ENCODE results near the gene ZNF827.

ZNF827 gene

GRCh38 chr4:145871209-145871608, 67.4 kb downstream of the ZNF827 start:
- DNase-seq (ENCODE audit: low read depth): no peak
- Histone ChIP-seq H3K36me3 (ENCODE audit: control insufficient read depth, insufficient read depth, low read length, severe bottlenecking) (peaks cover 4% of the 10 kb centered on the region), H3K9me3 (ENCODE audit: control insufficient read depth, low read length) (no peaks in the 10 kb centered on the region), H3K27me3 (replicated peaks; ENCODE audit: control insufficient read depth, insufficient read depth, low read length) (no peaks in the 10 kb centered on the region), H3K9ac (ENCODE audit: low read length) (no peak overlapping the region), H3K4me3 (ENCODE audit: low read length) (no peak overlapping the region), H3K4me1 (ENCODE audit: control insufficient read depth, insufficient read depth, low read length) (no peaks in the 10 kb centered on the region)

- Histone ChIP-seq H3K27me3 (replicated peaks; ENCODE audit: control insufficient read depth, insufficient read depth, low read length) (no peaks in the 10 kb centered on the region), H3K36me3 (ENCODE audit: control insufficient read depth, insufficient read depth, low read length, severe bottlenecking) (peaks cover 4% of the 10 kb centered on the region), H3K4me1 (ENCODE audit: control insufficient read depth, insufficient read depth, low read length) (no peaks in the 10 kb centered on the region), H3K9ac (ENCODE audit: low read length) (no peak overlapping the region), H3K4me3 (ENCODE audit: low read length) (no peak overlapping the region), H3K9me3 (ENCODE audit: control insufficient read depth, low read length) (no peaks in the 10 kb centered on the region)
- DNase-seq (ENCODE audit: low read depth): no peak
Observed at GRCh38 chr4:145870155-145871020, 68.2 kb downstream of the ZNF827 start.

- H3K36me3 ChIP-seq (ENCODE audit: control insufficient read depth, insufficient read depth, low read length, severe bottlenecking): peaks cover 4% of the 10 kb centered on the region
Observed at GRCh38 chr4:145868637-145869409, 69.8 kb downstream of the ZNF827 start.

GRCh38 chr4:145867406-145867805, 71.2 kb downstream of the ZNF827 start:
- Histone ChIP-seq H3K4me3 (ENCODE audit: low read length) (no peak overlapping the region), H3K9ac (ENCODE audit: low read length) (no peak overlapping the region), H3K9me3 (ENCODE audit: control insufficient read depth, low read length) (no peaks in the 10 kb centered on the region), H3K36me3 (ENCODE audit: control insufficient read depth, insufficient read depth, low read length, severe bottlenecking) (peaks cover 4% of the 10 kb centered on the region), H3K27me3 (replicated peaks; ENCODE audit: control insufficient read depth, insufficient read depth, low read length) (no peaks in the 10 kb centered on the region), H3K4me1 (ENCODE audit: control insufficient read depth, insufficient read depth, low read length) (no peaks in the 10 kb centered on the region)
- DNase-seq (ENCODE audit: low read depth): no peak

More at GRCh38 chr4:145868637-145869409, 69.8 kb downstream of the ZNF827 start:
- Histone ChIP-seq H3K4me1 (ENCODE audit: control insufficient read depth, insufficient read depth, low read length) (no peaks in the 10 kb centered on the region), H3K27me3 (replicated peaks; ENCODE audit: control insufficient read depth, insufficient read depth, low read length) (no peaks in the 10 kb centered on the region), H3K4me3 (ENCODE audit: low read length) (no peak overlapping the region), H3K9me3 (ENCODE audit: control insufficient read depth, low read length) (no peaks in the 10 kb centered on the region), H3K9ac (ENCODE audit: low read length) (no peak overlapping the region)
- DNase-seq (ENCODE audit: low read depth): peak; percentile 41

DNA sequence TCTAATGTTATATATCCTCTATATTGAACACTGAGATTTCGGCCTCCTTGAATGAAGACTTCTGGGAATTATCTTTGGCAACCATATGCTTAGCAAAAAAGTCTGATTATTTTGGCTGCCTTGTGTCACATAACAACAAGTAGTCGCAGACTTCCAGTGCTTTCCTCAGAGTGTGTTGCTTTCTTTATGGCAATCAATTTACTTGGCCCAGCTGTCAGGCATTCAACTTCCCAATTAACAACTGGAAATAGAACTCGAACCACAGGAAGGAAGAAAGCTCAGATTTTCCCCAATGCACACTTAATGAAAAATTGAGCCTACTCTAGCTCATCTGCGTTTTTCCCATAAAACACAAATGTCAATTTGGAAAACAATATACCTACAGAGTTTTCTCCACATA, 71.6 kb downstream of the ZNF827 start:
- H3K4me1 ChIP-seq (ENCODE audit: control insufficient read depth, insufficient read depth, low read length): no peaks in the 10 kb centered on the region
- no peak for DNase-seq (ENCODE audit: low read depth)
- no peaks in the 10 kb centered on the region for H3K9me3 ChIP-seq (ENCODE audit: control insufficient read depth, low read length)
- H3K36me3 ChIP-seq (ENCODE audit: control insufficient read depth, insufficient read depth, low read length, severe bottlenecking): peaks cover 4% of the 10 kb centered on the region
- H3K27me3 ChIP-seq (replicated peaks; ENCODE audit: control insufficient read depth, insufficient read depth, low read length): no peaks in the 10 kb centered on the region
- H3K4me3 ChIP-seq (ENCODE audit: low read length): no peak overlapping the region
- no peak overlapping the region for H3K9ac ChIP-seq (ENCODE audit: low read length)

GRCh38 chr4:145865274-145865941, 73.2 kb downstream of the ZNF827 start:
- H3K9me3 ChIP-seq (ENCODE audit: control insufficient read depth, low read length): no peaks in the 10 kb centered on the region
- H3K9ac ChIP-seq (ENCODE audit: low read length): no peak overlapping the region
- no peaks in the 10 kb centered on the region for H3K4me1 ChIP-seq (ENCODE audit: control insufficient read depth, insufficient read depth, low read length)
- no peaks in the 10 kb centered on the region for H3K27me3 ChIP-seq (replicated peaks; ENCODE audit: control insufficient read depth, insufficient read depth, low read length)
- DNase-seq (ENCODE audit: low read depth): no peak
- H3K4me3 ChIP-seq (ENCODE audit: low read length): no peak overlapping the region
- peaks cover 4% of the 10 kb centered on the region for H3K36me3 ChIP-seq (ENCODE audit: control insufficient read depth, insufficient read depth, low read length, severe bottlenecking)

- Histone ChIP-seq H3K36me3 (ENCODE audit: control insufficient read depth, insufficient read depth, low read length, severe bottlenecking) (no peaks in the 10 kb centered on the region), H3K4me3 (ENCODE audit: low read length) (no peak overlapping the region), H3K27me3 (replicated peaks; ENCODE audit: control insufficient read depth, insufficient read depth, low read length) (no peaks in the 10 kb centered on the region), H3K9me3 (ENCODE audit: control insufficient read depth, low read length) (no peaks in the 10 kb centered on the region), H3K4me1 (ENCODE audit: control insufficient read depth, insufficient read depth, low read length) (no peaks in the 10 kb centered on the region), H3K9ac (ENCODE audit: low read length) (no peak overlapping the region)
- no peak for DNase-seq (ENCODE audit: low read depth)
Observed at GRCh38 chr4:145863191-145863590, 75.4 kb downstream of the ZNF827 start.

DNA sequence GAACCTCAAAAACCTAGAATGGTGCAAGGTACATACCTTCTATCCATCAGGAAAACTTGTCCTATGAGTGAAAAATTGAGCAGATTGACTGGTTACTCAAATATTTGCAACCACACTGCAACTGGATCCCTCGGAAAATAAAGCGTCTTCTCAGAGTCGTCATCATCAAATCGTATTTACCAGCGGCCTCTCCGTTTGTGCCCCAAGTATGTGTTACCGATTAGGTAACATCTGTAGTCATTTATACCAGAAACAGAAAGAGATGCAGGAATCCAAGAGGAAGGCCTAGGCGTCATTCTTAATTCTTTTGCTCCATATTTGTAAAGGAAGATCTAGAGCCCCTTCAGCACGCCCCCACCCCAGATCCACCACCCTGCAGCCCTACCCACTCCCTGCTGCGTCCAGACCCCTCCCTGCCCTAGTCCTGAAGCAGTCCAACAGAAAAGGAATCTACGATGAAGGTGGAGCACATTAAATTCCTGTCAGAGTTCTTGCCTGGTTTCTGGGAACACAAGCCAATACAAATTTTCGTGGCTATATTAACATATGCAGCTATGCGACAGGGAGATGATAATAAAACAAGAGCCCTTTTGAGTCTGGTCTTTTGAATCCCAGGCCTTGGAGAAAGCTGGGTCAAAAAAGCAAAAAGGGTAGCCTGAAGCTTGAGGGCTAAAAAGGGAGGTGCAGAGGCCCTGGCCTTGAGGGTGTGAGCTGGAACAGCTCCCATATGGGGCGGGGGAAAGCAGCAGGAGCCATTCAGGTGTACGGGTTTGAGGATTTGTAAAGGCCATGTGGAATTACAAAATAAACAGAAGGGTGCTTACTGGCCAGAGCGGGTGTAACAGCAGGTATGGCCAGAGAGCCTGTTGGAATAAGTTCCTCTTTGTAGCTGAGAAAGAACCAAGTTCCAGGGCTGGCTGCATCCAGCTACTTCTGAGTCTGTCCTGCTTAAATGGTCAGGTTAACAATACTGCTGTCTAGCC, 77.0 kb downstream of the ZNF827 start:
- no peak overlapping the region for H3K9ac ChIP-seq (ENCODE audit: low read length)
- no peak for DNase-seq (ENCODE audit: low read depth)
- H3K4me1 ChIP-seq (ENCODE audit: control insufficient read depth, insufficient read depth, low read length): no peaks in the 10 kb centered on the region
- H3K27me3 ChIP-seq (replicated peaks; ENCODE audit: control insufficient read depth, insufficient read depth, low read length): no peaks in the 10 kb centered on the region
- H3K36me3 ChIP-seq (ENCODE audit: control insufficient read depth, insufficient read depth, low read length, severe bottlenecking): no peaks in the 10 kb centered on the region
- no peaks in the 10 kb centered on the region for H3K9me3 ChIP-seq (ENCODE audit: control insufficient read depth, low read length)
- H3K4me3 ChIP-seq (ENCODE audit: low read length): no peak overlapping the region

DNA sequence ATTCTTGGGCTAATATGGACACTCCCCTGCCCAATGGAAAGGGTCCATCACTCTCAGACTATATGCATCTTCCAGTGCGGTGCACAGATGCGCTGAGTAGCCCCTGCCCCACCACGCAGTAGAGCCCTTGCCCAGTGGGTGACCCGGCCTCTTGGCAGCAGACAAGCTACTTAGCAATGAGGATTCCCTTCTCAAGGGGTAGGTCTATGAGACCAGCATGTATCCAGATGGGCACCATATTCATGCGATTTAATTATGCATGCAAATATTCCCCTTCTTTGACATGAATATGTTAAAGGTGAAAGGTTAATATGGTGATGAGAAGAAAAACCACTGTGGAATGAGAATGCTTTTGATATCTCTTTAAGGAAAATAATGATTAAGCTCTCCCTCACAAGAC, 77.7 kb downstream of the ZNF827 start:
- Histone ChIP-seq H3K27me3 (replicated peaks; ENCODE audit: control insufficient read depth, insufficient read depth, low read length) (no peaks in the 10 kb centered on the region), H3K36me3 (ENCODE audit: control insufficient read depth, insufficient read depth, low read length, severe bottlenecking) (no peaks in the 10 kb centered on the region), H3K4me1 (ENCODE audit: control insufficient read depth, insufficient read depth, low read length) (no peaks in the 10 kb centered on the region), H3K9ac (ENCODE audit: low read length) (no peak overlapping the region), H3K4me3 (ENCODE audit: low read length) (no peak overlapping the region), H3K9me3 (ENCODE audit: control insufficient read depth, low read length) (no peaks in the 10 kb centered on the region)
- DNase-seq (ENCODE audit: low read depth): no peak

DNA sequence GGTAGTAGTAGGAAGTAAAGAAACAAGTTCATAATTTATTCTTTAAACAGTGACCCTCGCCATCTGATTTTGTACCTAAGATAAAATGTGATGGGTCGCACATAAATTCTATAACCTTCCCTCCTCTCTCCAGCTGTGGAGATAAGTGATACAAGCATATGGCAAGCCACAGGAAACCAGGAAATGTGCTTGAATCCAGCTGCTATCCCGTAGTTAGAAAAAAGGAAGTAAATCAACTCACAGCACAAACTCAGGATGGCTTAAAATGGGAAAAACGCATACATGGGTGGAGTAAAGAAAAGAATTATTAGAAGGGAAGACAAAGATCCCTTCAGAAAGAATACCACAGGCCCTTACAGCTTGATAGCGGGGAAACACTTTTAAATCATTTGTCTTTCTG, 78.2 kb downstream of the ZNF827 start:
- no peaks in the 10 kb centered on the region for H3K36me3 ChIP-seq (ENCODE audit: control insufficient read depth, insufficient read depth, low read length, severe bottlenecking)
- no peak for DNase-seq (ENCODE audit: low read depth)
- H3K4me1 ChIP-seq (ENCODE audit: control insufficient read depth, insufficient read depth, low read length): no peaks in the 10 kb centered on the region

More for the DNA sequence above, 78.2 kb downstream of the ZNF827 start:
- H3K9me3 ChIP-seq (ENCODE audit: control insufficient read depth, low read length): no peaks in the 10 kb centered on the region
- H3K9ac ChIP-seq (ENCODE audit: low read length): no peak overlapping the region
- no peak overlapping the region for H3K4me3 ChIP-seq (ENCODE audit: low read length)
- no peaks in the 10 kb centered on the region for H3K27me3 ChIP-seq (replicated peaks; ENCODE audit: control insufficient read depth, insufficient read depth, low read length)
